ENCODE measurements around the gene VPS13D.
"Not testable (repeated sequence)": the region's sequence is repeated elsewhere in the genome, so short reads cannot be mapped to it uniquely, and the experiment has no call there.

The VPS13D gene

GRCh38 chr1:12293416-12293815, 63.6 kb downstream of the VPS13D start:
- no peak for DNase-seq

- DNase-seq = no peak
These were observed 64.2 kb downstream of the VPS13D start for GRCh38 chr1:12294076-12294475.

DNA sequence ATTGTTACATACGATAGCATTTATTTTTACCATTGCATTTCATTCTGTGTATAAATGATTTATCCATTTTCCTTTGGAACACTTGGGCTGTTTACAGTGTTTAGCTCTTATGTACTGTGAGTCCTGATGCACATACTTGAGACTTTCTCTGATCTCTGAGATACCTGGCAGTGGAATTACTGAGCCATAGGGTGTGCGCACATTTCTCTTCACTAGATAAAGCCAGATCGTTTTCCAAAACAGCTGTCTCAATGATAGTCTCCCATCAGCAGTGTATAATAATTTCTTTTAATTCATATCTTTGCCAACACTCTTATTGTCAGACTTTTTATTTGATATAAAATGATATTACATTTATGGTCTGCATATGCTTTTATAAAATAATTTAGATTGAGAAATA, 66.2 kb downstream of the VPS13D start:
- no peak for DNase-seq

GRCh38 chr1:12296623-12297022, 66.8 kb downstream of the VPS13D start:
- no peak for DNase-seq

GRCh38 chr1:12300706-12301105, 70.9 kb downstream of the VPS13D start:
- DNase-seq = no peak

DNA sequence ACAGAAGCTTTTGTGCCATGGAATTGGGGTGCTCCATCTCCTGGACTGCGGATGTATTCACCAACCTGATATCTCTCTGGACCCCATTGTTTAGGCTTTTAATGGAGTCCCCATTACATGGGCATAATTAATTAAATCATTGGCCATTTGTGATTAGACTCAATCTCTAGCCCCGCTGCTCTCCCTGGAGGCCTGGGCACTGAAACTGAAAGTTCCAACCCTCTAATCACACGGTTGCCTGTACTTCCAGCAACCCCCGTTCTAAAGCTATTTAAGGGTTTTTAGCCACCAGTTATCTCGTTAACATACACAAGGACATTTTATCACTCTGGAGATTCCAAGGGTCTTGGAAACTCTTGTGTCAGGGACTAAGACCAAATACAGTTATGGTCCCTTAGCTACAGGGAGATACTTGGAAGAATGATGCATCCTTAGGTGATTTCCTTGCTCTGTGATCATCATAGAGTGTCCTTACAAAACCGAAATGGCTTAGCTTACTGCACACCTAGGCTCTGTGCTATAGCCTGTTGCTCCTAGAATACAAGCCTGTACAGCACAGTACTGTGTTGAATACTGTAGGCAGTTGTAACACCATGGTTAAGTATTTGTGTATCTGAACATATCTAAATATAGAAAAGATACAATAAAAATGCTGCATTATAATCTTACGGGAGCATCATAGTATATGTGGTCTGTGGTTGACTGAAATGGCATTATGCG, 71.8 kb downstream of the VPS13D start:
- DNase-seq = no peak

DNA sequence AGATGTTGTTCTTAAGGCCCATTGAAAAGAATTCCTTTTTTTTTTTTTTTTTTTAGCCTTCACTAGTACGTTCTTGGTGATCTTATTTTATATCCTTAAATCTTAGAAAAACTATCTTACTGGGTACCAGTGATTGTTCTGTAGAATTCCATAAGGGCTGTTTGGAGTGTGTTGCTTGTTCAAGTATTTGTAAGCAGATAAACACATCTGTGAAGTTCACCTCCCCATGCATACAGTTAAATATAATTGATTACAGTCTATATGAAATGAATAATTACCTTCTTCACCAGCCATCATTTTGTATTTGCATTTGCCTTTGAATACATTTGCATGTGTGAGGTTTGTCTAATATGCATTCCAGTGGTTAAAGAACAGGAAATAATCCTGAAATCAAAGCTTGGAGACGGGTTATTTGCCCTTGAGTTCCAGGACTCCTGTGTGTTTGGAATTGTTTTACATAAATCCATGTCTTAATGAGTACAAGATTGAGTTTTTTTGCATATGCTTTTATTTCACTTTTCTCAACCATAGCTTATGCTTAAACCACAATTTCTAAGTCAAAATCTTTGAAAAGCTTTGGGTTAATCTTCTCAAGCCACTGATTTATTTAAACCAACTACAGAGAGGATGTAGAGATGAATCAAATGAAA, 73.1 kb downstream of the VPS13D start:
- no peak for DNase-seq

DNA sequence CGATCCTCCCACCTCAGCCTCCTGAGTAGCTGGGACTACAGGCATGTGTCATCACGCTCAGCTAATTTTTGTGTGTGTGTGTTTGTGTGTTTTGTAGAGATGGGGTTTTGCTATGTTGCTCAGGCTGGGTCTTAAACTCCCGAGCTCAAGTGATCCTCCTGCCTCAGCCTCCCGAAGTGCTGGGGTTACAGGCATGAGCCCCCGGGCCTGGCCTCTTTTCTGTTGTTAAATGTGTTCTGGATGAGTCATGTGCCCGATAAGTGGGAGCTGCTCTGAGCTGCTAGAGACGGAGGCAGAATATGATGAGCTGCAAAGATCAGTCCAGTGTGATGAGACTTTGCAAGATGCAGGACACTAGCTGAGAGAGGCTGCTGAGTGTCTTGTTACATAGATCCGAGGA, 75.5 kb downstream of the VPS13D start:
- no peak for DNase-seq

GRCh38 chr1:12309783-12310742, 80.2 kb downstream of the VPS13D start:
- DNase-seq = no peak

DNA sequence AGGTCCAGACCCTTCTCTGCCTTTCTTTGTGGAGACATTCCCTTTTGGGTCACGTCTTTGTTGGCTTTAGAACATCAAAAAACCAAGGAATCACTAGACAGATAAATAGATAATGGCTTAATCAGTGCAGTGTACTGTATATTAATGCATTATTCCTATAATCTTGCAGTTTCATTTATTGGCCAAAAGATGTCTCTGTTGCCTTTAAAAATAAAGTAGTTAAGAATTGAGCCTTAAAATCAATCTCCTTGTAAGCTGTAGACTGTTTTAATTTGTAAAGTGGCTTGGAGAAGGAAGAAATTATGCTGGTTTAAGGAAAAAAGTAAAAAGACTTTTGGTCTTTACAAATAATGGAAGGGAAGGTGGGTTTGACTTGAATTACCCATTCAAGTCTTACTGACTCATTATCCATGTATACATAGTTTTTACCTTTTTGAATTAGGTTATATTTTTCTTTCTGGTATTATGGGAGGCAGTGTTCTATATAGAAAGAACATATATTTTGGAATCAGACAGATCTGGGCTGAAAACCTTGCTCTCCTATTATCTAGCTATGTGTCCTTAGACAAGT, 84.6 kb downstream of the VPS13D start:
- DNase-seq = no peak

- DNase-seq = no peak
These were observed 85.3 kb downstream of the VPS13D start for GRCh38 chr1:12315146-12315545.

DNA sequence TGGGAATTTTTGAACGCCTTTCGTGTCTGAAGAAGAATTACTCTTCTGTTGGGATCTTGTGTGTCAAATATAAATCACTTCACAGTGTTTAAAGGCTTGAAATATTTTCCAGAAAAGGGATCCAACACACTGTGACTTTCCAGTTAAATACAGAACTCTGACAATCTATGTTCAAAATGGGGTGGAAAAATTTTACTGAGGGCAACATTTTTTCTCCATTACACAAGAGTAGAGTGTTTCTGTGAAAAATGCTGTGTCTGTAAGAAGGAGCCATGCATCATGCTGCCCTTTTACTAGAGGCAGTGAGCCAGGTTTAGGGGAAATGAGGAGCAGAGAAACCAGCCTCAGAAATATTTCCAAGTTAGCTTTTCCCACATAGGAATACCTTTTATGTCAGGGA, 86.5 kb downstream of the VPS13D start:
- DNase-seq = no peak

DNA sequence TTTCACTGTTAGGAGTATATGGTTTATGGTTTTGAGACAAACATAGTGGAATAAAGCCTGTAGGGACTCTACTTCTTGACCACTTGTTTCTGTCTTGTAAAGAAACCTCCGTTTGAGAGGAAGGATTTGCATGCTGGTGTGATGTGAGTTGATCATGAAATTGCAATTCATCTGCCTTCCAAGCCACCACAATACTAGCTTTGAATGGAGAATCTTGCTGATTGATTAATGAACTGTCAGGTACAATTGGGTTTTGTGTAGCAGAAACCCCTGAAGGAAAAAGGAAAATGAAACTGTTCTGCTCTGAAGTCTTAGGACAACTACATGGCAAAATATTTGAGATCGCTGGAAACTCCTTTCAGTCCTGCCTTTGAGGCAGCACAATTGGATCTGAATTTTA, 90.7 kb downstream of the VPS13D start:
- no peak for DNase-seq

- no peak for DNase-seq
These were observed 94.6 kb downstream of the VPS13D start for GRCh38 chr1:12324423-12324822.

- not testable (repeated sequence) for DNase-seq
These were observed 95.1 kb downstream of the VPS13D start for GRCh38 chr1:12324973-12325372.

DNA sequence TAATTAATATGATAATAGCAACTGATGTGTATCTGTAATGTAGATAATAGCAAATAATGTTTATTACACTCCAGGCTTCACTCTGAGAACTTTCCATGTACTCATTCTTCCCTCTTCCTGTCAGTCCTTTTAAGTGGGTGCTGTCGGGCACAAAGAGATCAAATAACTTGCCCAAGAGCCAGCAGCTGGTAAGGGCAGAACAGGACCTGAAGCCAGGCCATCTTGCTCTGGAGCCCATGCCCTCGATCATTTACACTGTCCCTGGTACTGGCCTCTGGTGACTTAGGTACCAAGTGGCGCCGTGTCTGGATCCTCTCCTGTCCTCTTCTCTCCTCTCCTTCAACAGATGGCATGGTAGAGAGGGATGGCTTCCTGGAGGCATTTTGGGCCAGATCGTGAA, 97.2 kb downstream of the VPS13D start:
- DNase-seq = no peak

GRCh38 chr1:12327566-12327965, 97.7 kb downstream of the VPS13D start:
- no peak for DNase-seq

DNA sequence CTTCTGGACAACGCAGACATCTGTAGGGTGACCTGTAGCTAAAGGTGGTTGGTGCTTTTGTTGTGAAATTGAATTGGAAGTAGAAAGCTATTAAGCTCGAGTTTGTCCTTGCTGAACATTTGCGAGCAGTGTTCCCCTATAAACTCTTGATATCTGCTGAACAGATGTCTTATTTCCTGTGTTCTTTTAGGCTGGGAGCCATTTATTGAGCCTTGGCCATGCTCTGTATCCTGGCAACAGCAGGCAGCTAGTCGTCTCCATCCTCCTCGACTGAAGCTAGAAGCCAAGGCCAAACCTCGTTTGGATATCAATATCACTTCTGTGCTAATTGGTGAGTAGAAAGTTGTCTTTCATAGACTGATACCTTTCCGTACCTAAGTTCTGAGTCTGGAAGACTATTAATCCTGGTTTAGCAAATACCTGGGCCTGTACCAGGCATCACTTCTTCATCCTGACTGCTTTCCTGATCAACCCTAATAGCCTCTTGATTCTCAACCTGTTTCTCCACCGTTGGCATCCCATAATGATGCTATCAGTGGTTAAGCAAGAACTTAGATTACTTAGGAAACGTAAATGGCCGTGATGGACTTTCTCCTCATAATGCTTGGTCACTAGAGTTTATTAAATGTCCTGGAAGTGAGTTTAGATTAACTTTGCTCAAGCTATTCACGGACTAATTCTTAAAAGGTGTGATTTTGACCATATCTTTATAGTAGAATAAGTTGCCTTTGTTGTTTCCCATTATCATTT, 103.4 kb downstream of the VPS13D start:
- DNase-seq = no peak

DNA sequence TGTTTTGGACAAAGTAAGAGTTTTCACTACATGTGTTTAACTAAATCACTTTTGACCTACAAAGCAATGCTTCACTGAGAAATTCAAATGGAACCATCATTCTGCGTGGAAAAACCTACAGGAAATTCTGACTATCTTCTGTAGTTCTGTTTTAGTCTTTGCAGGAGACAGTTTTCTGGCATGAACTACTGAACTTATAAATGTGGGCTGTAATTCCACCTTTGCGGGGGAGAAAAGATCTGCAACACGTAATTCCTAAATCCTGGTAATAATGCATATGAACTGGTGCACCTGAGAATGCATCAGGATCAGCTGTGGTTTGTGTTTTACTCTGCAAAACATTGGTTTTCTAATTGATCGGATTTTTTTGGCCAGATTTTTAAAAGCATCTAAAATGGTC, 106.0 kb downstream of the VPS13D start:
- no peak for DNase-seq

DNA sequence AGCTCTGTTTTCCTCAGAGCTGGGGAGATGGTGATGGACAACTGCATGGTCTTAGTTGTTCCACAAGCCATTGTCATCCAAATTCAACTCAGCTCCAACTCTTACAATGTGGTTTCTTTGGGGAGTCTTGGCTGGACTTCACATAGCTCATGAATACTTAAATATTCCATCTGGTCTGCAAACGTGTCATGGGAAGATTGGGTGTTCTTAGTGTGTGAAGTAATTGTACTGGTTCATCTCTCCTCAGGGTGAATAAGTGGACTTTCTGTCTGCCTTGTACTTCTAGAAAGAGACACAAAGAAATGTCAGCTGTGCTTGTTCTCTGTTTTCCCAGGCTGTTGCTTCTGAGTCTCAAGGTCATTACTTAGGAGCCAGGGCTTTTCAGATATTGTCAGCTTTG, 106.6 kb downstream of the VPS13D start:
- DNase-seq = no peak

GRCh38 chr1:12338017-12338416, 108.2 kb downstream of the VPS13D start:
- no peak for DNase-seq

GRCh38 chr1:12338823-12339222, 109.0 kb downstream of the VPS13D start:
- DNase-seq = no peak

DNA sequence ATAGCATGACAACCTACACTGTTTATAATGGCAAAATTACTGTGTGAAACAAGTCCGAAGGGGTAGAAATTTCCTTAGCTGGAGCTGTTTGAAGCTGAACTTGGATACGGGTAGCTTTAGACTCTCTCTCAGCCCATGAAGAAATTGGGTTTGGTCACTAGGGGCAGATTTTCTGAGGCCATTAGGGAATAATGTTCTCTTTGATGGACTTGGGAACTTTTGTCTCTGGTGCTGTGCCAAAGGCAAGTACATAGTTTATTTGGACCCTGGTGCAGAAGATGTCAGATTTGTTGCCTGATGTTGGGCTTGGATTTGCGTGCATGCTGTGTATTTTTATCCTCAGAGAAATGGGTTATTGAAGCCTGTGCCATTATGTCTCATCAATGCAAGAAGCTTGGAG, 109.6 kb downstream of the VPS13D start:
- DNase-seq = no peak

Data from NCI-H774 (cell line).